BJ (cell line): Measurements from ENCODE around the gene USH1G. TPM values are rescaled to one million over a fixed set of nuclear protein-coding genes. Genes with fewer than 3 reads are reported as not detected.

Source experiments
- CTCF ChIA-PET: fragments of 350-600 bp; formaldehyde crosslinking; extraction: SDS; loops from one replicate; lab custom pipeline; 2021; ENCODE audit warnings: antibody characterized with exemption, inconsistent platforms; lab: Yijun Ruan, JAX
- POLR2A ChIA-PET: fragments of 300-600 bp; sonication (Branson Sonifier 250); formaldehyde crosslinking; extraction: SDS; loops from one replicate; lab custom pipeline; 2021; ENCODE audit warnings: antibody characterized with exemption; lab: Charles Lee
- DNase-seq: peaks from one replicate; pipeline ENCODE4 v3.0.0-alpha.2; 2011; ENCODE audit warnings: low read depth
- H3K27me3 ChIP-seq: 2 replicates; pipeline ENCODE4 v1.6.0; 2011; ENCODE audit warnings: low read length; ENCODE audit not compliant: control insufficient read depth, insufficient read depth
- H3K36me3 ChIP-seq: 2 replicates; pipeline ENCODE4 v1.5.1; 2011; ENCODE audit warnings: low read length; ENCODE audit not compliant: control insufficient read depth, insufficient read depth
- H3K4me3 ChIP-seq: 2 replicates; pipeline ENCODE4 v1.5.1; 2011; ENCODE audit warnings: low read depth, mild to moderate bottlenecking, control low read depth, low read length
- CTCF ChIP-seq: IDR thresholded peaks from 2 replicates; pipeline ENCODE4 v1.5.1; 2011; ENCODE audit warnings: low read depth, mild to moderate bottlenecking, control low read depth, inconsistent platforms, low read length, moderate library complexity; ENCODE audit not compliant: insufficient read depth
- polyA plus RNA-seq: library from polyadenylated mRNA; depleted of rRNA; stranded (reverse); fragments of >200 nt; gene quantifications from 2 replicates; pipeline ENCODE4 v1.2.3, GENCODE V29; 2011

USH1G gene
- polyA plus RNA-seq, 1 experiment: not detected

GRCh38 chr17:74928786-74929185 is 5.7 kb upstream of the USH1G start:
- Histone ChIP-seq H3K4me3 (no peak overlapping the region), H3K36me3 (no peaks in the 10 kb centered on the region), H3K27me3 (peaks cover 41% of the 10 kb centered on the region)
- POLR2A ChIA-PET: no interaction called here
- DNase-seq: no peak
- no peak for TF ChIP-seq CTCF
- CTCF ChIA-PET: no interaction called here

- ChIA-PET CTCF (interaction anchor here (1.6 to 7.5 kb wide), 3 partner anchors 9 to 31 kb away, joined by 7 to 48 read pairs (median 12); partner anchors contain the start of gene OTOP3), POLR2A (no interaction called here)
- DNase-seq: no peak
- Histone ChIP-seq H3K27me3 (peaks cover 42% of the 10 kb centered on the region), H3K36me3 (no peaks in the 10 kb centered on the region), H3K4me3 (no peak overlapping the region)
- TF ChIP-seq CTCF: no peak
These were observed 2.2 kb upstream of the USH1G start for GRCh38 chr17:74925242-74925641.

GRCh38 chr17:74924250-74924948 is 1.3 kb upstream of the USH1G start, which contains the start of gene OTOP2:
TSS of gene OTOP2 (plus strand) at chr17:74924273. CDS start at chr17:74924633, 360 bp downstream.
- TF ChIP-seq CTCF: no peak
- H3K4me3 ChIP-seq: no peak within 1 kb of the TSS
- ChIA-PET POLR2A (no interaction called here), CTCF (interaction anchor here (0.6 to 7.5 kb wide), 7 partner anchors 10 to 239 kb away, joined by 3 to 48 read pairs (median 3); partner anchors contain the start of gene OTOP3)
- H3K27me3 ChIP-seq: peaks cover 44% of the 10 kb centered on the region
- DNase-seq: no peak
- no peaks in the 10 kb centered on the region for H3K36me3 ChIP-seq

- ChIA-PET POLR2A (interaction anchor here (0.6 kb wide), 1 partner anchor 190 kb away, joined by 3 read pairs; no protein-coding TSS in a partner anchor), CTCF (interaction anchor here (0.6 to 7.5 kb wide), 7 partner anchors 11 to 240 kb away, joined by 3 to 48 read pairs (median 3); partner anchors contain the start of gene OTOP3)
- H3K4me3 ChIP-seq: no peak overlapping the region
- peaks cover 41% of the 10 kb centered on the region for H3K27me3 ChIP-seq
- no peaks in the 10 kb centered on the region for H3K36me3 ChIP-seq
- no peak for DNase-seq
- peak; percentile 75 for TF ChIP-seq CTCF
These were observed 639 bp upstream of the USH1G start for GRCh38 chr17:74923538-74924249.

- Histone ChIP-seq H3K4me3 (no peak overlapping the region), H3K36me3 (no peaks in the 10 kb centered on the region), H3K27me3 (peaks cover 37% of the 10 kb centered on the region)
- CTCF ChIA-PET: interaction anchor here (7.5 kb wide), 1 partner anchor 35 kb away, joined by 48 read pairs; no protein-coding TSS in a partner anchor
- no peak for DNase-seq
- no peak for TF ChIP-seq CTCF
- POLR2A ChIA-PET: no interaction called here
These were observed 883 bp downstream of the USH1G start for GRCh38 chr17:74922172-74922571.
